ENCODE data around the gene GPANK1. TPM values are rescaled to one million over a fixed set of nuclear protein-coding genes. Genes with fewer than 3 reads are reported as not detected.
A peak's percentile ranks its signal among the peaks of the same experiment; 100 is the strongest.

The GPANK1 gene
- total and polyA plus RNA-seq, 2 donors from 2014 or later, result 17.7 to 28.6 TPM

DNA sequence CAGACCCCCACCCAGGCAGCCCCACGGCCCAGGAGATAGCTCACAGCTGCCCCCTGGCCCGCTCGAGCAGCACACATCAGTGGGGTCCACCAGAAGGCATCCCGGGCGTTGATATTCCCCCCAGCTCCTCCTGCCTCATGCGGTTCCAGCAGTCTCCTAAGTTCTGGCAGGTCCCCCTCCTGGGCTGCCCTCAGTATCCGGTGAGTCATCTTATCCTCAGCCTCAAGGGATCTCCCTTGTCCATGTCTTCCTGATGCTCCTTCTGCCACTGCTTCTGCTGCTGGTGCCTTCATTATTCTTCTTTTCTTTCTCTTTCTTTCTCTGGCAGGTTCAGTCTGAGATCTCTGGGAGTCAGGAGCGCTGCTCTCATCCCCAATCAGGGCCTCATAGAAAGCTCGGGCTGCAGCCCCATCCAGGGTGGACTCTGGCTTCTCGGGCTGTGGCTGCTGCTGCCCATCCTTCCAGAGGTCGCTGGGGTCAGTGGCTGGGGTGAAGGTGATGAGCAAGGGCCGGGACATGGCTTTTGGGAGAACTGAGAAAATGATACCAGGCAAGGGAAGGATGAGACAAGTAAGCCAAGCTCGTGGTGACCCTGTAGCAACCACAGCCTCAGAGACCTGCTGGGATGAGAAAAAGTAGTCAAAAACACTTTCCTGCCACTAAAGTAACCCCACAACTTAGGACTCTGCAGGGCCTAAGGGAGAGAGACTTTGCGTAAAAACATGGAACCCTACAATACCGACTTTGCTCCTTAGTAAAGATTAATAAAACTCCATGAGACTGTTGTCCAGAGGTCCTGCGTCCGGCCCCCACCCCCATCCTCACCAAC is 622 bp downstream of the GPANK1 start:
- Histone ChIP-seq H3K27ac (ENCODE audit: low read depth in 2 of 2, low read length in 2 of 2) (peak overlapping the region; percentile 85 to 97), H3K27me3 (ENCODE audit: control insufficient read depth, insufficient read depth, low read length) (no peaks in the 10 kb centered on the region), H3K4me1 (ENCODE audit: control insufficient read depth in 2 of 3, insufficient read depth in 2 of 3, low read depth in 1 of 3, low read length in 3 of 3) (peaks cover 2 to 36% (median 35%) of the 10 kb centered on the region in 3 donors), H3K9ac (ENCODE audit: low read length in 3 of 3) (peak overlapping the region; percentile 67 to 77 (median 68)), H3K36me3 (ENCODE audit: control insufficient read depth in 2 of 3, insufficient read depth in 3 of 3, low read length in 3 of 3) (peaks cover 12 to 20% (median 17%) of the 10 kb centered on the region in 3 donors), H3K9me3 (ENCODE audit: control insufficient read depth in 2 of 3, insufficient read depth in 1 of 3, low read length in 3 of 3) (no peaks in the 10 kb centered on the region), H3K4me3 (ENCODE audit: low read length in 3 of 3) (peak overlapping the region; percentile 89 to 94 (median 94))
- DNase-seq (peak in 3 of 5 donors; percentile 36 to 78 (median 68)), FAIRE-seq (no peak)
- TF ChIP-seq, protein P1, sequence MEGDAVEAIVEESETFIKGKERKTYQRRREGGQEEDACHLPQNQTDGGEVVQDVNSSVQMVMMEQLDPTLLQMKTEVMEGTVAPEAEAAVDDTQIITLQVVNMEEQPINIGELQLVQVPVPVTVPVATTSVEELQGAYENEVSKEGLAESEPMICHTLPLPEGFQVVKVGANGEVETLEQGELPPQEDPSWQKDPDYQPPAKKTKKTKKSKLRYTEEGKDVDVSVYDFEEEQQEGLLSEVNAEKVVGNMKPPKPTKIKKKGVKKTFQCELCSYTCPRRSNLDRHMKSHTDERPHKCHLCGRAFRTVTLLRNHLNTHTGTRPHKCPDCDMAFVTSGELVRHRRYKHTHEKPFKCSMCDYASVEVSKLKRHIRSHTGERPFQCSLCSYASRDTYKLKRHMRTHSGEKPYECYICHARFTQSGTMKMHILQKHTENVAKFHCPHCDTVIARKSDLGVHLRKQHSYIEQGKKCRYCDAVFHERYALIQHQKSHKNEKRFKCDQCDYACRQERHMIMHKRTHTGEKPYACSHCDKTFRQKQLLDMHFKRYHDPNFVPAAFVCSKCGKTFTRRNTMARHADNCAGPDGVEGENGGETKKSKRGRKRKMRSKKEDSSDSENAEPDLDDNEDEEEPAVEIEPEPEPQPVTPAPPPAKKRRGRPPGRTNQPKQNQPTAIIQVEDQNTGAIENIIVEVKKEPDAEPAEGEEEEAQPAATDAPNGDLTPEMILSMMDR (IDR thresholded peaks at IDR 0.05; ENCODE audit: borderline replicate concordance, extremely low read depth, insufficient read depth), result no peak
- intact Hi-C loops (cut with DNase I), result no loop called here

DNA sequence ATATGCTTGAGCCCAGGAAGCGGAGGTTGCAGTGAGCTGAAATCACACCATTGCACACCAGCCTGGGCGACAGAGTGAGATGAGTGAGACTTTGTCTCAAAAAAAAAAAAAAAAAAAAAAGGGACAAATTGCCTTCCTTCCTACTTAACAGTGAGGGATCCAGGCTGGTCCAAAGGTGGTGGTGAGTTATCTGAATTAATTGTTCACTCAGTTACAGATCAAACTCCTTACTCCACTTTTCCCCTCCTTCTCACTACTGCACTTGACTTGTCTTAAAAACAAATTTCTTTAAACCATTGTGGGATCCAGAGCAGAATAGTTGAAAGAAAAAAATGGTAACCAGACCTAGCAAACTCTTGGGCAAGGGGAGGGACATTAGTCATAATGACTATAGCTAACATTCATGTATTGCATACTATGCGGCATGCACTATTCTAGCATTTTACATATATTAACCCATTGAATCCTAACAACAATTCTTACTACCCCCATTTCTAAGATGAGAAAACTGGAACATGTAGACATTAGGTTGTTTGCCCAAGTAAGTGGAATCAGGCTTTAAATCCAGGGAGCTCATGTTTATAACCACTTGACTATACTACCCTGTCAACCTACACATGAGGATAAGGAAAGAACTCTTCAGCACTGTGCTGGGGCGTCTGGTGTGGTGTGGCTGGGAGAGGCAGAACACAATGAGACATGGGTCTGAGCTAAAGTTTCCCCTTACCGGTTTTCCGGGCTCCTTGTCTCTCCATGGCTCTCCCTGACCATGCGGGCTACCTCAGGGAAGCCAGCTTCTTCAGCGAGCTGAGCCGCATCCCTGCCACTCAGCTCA is 1.5 kb downstream of the GPANK1 start:
- H3K9me3 ChIP-seq (ENCODE audit: control insufficient read depth in 2 of 3, insufficient read depth in 1 of 3, low read length in 3 of 3), result no peaks in the 10 kb centered on the region
- no peak for DNase-seq
- peak overlapping the region; percentile 85 to 97 for H3K27ac ChIP-seq (ENCODE audit: low read depth in 2 of 2, low read length in 2 of 2)
- peaks cover 2 to 41% (median 40%) of the 10 kb centered on the region in 3 donors for H3K4me1 ChIP-seq (ENCODE audit: control insufficient read depth in 2 of 3, insufficient read depth in 2 of 3, low read depth in 1 of 3, low read length in 3 of 3)
- no peaks in the 10 kb centered on the region for H3K27me3 ChIP-seq (ENCODE audit: control insufficient read depth, insufficient read depth, low read length)
- peak overlapping the region; percentile 89 to 94 (median 94) for H3K4me3 ChIP-seq (ENCODE audit: low read length in 3 of 3)
- peaks cover 5 to 12% (median 9%) of the 10 kb centered on the region in 3 donors for H3K36me3 ChIP-seq (ENCODE audit: control insufficient read depth in 2 of 3, insufficient read depth in 3 of 3, low read length in 3 of 3)
- intact Hi-C loops (cut with DNase I), result no loop called here
- TF ChIP-seq, protein P1 (IDR thresholded peaks at IDR 0.05; ENCODE audit: borderline replicate concordance, extremely low read depth, insufficient read depth), result no peak
- peak overlapping the region in 2 of 3 donors; percentile 16 to 77 for H3K9ac ChIP-seq (ENCODE audit: low read length in 3 of 3)
- no peak for FAIRE-seq

DNA sequence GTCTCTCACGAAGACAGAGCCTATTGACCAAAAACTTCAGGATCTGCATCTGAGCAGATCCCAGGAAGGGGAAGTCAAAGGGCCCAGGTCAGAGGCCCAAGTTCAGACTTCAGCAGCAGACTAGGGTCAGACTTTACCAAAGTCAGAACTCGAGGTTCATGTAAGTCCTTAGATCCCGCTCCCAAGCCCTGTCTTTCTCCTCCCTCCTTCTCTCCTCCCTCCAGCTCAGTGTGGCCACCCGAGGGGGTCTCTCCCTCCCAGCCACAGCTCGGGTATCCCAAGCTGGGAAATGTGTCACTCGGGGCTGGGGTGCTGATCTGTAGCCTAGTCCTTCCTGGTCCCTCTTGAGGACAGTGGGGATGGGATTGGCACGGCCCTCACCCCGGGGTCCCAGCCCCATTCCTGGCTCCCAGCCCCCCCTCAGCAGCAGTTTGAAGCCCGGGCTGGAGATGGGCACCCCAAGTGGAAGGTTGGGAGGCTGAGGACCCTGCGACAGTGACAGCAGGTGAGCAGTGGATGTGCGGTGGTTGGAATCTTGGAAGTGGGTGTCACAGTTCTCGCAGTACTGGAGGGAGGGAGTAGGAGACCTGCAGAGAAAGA is 2.6 kb downstream of the GPANK1 start:
- no peak for DNase-seq
- peaks cover 2 to 48% (median 40%) of the 10 kb centered on the region in 3 donors for H3K4me1 ChIP-seq (ENCODE audit: control insufficient read depth in 2 of 3, insufficient read depth in 2 of 3, low read depth in 1 of 3, low read length in 3 of 3)
- intact Hi-C loops (cut with DNase I), result no loop called here
- TF ChIP-seq, protein P1 (IDR thresholded peaks at IDR 0.05; ENCODE audit: borderline replicate concordance, extremely low read depth, insufficient read depth), result no peak
- peak overlapping the region in 1 of 3 donors; percentile 94 for H3K4me3 ChIP-seq (ENCODE audit: low read length in 3 of 3)
- H3K9me3 ChIP-seq (ENCODE audit: control insufficient read depth in 2 of 3, insufficient read depth in 1 of 3, low read length in 3 of 3), result no peaks in the 10 kb centered on the region
- no peaks in the 10 kb centered on the region for H3K27me3 ChIP-seq (ENCODE audit: control insufficient read depth, insufficient read depth, low read length)
- peak overlapping the region in 1 of 2 donors; percentile 17 for H3K27ac ChIP-seq (ENCODE audit: low read depth in 2 of 2, low read length in 2 of 2)
- H3K36me3 ChIP-seq (ENCODE audit: control insufficient read depth in 2 of 3, insufficient read depth in 3 of 3, low read length in 3 of 3), result peaks cover 0 to 7% (median 6%) of the 10 kb centered on the region in 3 donors
- H3K9ac ChIP-seq (ENCODE audit: low read length in 3 of 3), result no peak overlapping the region
- FAIRE-seq, result no peak
